Smooth muscle cell (in vitro differentiated cells): ENCODE results near the gene MUC15. TPM values are rescaled to one million over a fixed set of nuclear protein-coding genes. Genes with fewer than 3 reads are reported as not detected.

Experiments
- DNase-seq: peaks from one replicate; lab custom pipeline; 2025; ENCODE audit not compliant: unreplicated experiment; lab: John Stamatoyannopoulos, UW
- H2AFZ ChIP-seq: fragments of 200-600 bp; sonication (generic); 2 replicates; pipeline ENCODE4 v1.6.0; 2016; ENCODE audit warnings: antibody characterized with exemption, low read depth, mild to moderate bottlenecking
- H3F3A ChIP-seq: fragments of 200-600 bp; sonication (generic); 2 replicates; pipeline ENCODE4 v1.6.0; 2017; ENCODE audit warnings: antibody characterized with exemption, low read depth
- H3K27ac ChIP-seq: fragments of 200-600 bp; sonication (generic); 2 replicates; pipeline ENCODE4 v1.5.1; 2016; ENCODE audit warnings: low read depth, mild to moderate bottlenecking
- H3K27me3 ChIP-seq: fragments of 200-600 bp; sonication (generic); 2 replicates; pipeline ENCODE4 v1.6.1; 2016; ENCODE audit warnings: low read depth, mild to moderate bottlenecking
- H3K36me3 ChIP-seq: fragments of 200-600 bp; sonication (generic); 2 replicates; pipeline ENCODE4 v1.5.1; 2016; ENCODE audit warnings: low read depth
- H3K4me1 ChIP-seq: fragments of 200-600 bp; sonication (generic); 2 replicates; pipeline ENCODE4 v1.5.1; 2016; ENCODE audit warnings: low read depth
- H3K4me2 ChIP-seq: fragments of 200-600 bp; sonication (generic); 2 replicates; pipeline ENCODE4 v1.6.0; 2016; ENCODE audit warnings: mild to moderate bottlenecking
- H3K4me3 ChIP-seq: fragments of 200-600 bp; sonication (generic); 2 replicates; pipeline ENCODE4 v1.5.1; 2016; ENCODE audit warnings: mild to moderate bottlenecking
- H3K79me2 ChIP-seq: fragments of 200-600 bp; sonication (generic); 2 replicates; pipeline ENCODE4 v1.6.0; 2016; ENCODE audit warnings: low read depth, mild to moderate bottlenecking
- H3K9ac ChIP-seq: fragments of 200-600 bp; sonication (generic); 2 replicates; pipeline ENCODE4 v1.6.0; 2016; ENCODE audit warnings: low read depth
- H3K9me3 ChIP-seq: fragments of 200-600 bp; sonication (generic); replicated peaks from 2 replicates; pipeline ENCODE4 v1.5.1; 2016; ENCODE audit warnings: low read depth
- H4K20me1 ChIP-seq: fragments of 200-600 bp; sonication (generic); 2 replicates; pipeline ENCODE4 v1.6.0; 2016; ENCODE audit warnings: low read depth
- WGBS: methylation state at CpG from one replicate; pipeline ENCODE4 v1.1.7; 2016; ENCODE audit warnings: low lambda C conversion rate; 5-methylcytosine and 5-hydroxymethylcytosine counted together
- polyA plus RNA-seq: library from polyadenylated mRNA; unstranded; fragments of >200 nt; fragmentation: Nextera tagmentation; extraction: Ambion mirVana; gene quantifications from 2 replicates; pipeline ENCODE4 v1.2.1, GENCODE V29; 2016
- total RNA-seq: library from RNA; depleted of rRNA; stranded (reverse); fragments of >200 nt; gene quantifications from 2 replicates; pipeline ENCODE4 v1.2.3, GENCODE V29; 2014
- TF ChIP-seq, protein P1 (sequence below): fragments of 200-600 bp; sonication (generic); IDR thresholded peaks from 2 replicates; pipeline ENCODE4 v1.5.1; 2017; ENCODE audit warnings: borderline replicate concordance, mild to moderate bottlenecking, antibody characterized with exemption; ENCODE audit not compliant: insufficient read depth, poor library complexity, severe bottlenecking

MUC15 gene, protein sequence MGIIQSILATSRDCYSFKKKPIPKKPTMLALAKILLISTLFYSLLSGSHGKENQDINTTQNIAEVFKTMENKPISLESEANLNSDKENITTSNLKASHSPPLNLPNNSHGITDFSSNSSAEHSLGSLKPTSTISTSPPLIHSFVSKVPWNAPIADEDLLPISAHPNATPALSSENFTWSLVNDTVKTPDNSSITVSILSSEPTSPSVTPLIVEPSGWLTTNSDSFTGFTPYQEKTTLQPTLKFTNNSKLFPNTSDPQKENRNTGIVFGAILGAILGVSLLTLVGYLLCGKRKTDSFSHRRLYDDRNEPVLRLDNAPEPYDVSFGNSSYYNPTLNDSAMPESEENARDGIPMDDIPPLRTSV
- total RNA-seq: 3.2 and 3.5 TPM in 2 replicates
- polyA plus RNA-seq: 0.26 TPM in 1 of 2 replicates, not detected in the other

DNA sequence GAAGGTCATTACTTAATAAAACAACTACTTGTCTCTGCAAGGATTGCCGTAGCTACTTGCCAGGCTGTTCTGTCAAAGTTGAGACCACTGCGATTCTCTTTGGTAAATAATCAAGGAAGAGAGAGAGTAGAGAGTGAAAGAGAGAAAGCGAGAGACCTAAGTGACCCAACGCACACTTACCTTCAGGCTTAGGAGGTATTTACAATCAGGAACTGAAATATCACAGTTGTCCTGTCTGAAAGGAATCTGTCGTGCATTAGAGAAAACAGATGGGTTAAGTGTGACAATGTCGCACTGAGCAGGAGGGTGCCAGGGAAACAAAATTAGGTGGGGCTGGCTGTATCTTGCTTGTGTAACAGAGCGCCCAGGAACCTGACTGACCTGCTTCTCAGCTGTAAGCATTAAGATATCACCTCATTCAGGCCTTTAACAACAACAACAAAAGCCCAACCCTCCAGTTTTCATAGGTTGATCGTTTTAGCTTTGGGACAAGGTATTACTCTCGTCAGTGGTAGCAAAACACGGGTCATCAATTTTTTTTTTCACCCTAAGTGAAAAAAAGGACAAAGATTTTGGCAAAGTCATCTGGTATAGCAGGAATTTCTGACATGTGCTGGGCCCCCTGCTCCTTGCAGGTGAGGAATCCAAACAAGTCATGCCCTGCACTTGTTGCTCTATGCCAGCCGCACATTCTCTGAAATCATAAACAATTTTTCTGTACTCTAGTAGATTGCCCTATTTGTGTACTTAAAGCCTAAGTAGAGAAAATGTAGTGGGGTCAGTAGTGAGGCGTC lies at the start of gene MUC15:
MUC15 (minus strand) TSS at position 403 of the 794 bp plus-strand sequence. CDS start 5,169 bp downstream, outside the sequence.
- H2AFZ ChIP-seq: no peak within 1 kb of the TSS
- no peaks in the 10 kb centered on the region for H4K20me1 ChIP-seq
- no peaks in the 10 kb centered on the region for H3K79me2 ChIP-seq
- no peak within 1 kb of the TSS for H3K27ac ChIP-seq
- 64% methylated on average over 12 of the region's 12 CpGs for WGBS
- H3K4me1 ChIP-seq: no peaks in the 10 kb centered on the region
- no peak within 1 kb of the TSS for H3K4me2 ChIP-seq
- H3K9ac ChIP-seq: no peak within 1 kb of the TSS
- TF ChIP-seq, protein P1, sequence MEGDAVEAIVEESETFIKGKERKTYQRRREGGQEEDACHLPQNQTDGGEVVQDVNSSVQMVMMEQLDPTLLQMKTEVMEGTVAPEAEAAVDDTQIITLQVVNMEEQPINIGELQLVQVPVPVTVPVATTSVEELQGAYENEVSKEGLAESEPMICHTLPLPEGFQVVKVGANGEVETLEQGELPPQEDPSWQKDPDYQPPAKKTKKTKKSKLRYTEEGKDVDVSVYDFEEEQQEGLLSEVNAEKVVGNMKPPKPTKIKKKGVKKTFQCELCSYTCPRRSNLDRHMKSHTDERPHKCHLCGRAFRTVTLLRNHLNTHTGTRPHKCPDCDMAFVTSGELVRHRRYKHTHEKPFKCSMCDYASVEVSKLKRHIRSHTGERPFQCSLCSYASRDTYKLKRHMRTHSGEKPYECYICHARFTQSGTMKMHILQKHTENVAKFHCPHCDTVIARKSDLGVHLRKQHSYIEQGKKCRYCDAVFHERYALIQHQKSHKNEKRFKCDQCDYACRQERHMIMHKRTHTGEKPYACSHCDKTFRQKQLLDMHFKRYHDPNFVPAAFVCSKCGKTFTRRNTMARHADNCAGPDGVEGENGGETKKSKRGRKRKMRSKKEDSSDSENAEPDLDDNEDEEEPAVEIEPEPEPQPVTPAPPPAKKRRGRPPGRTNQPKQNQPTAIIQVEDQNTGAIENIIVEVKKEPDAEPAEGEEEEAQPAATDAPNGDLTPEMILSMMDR: no peak
- no peaks in the 10 kb centered on the region for H3K36me3 ChIP-seq
- H3K27me3 ChIP-seq: no peaks in the 10 kb centered on the region
- DNase-seq: no peak
- H3F3A ChIP-seq: no peaks in the 10 kb centered on the region
- no peak within 1 kb of the TSS for H3K4me3 ChIP-seq
- no peaks in the 10 kb centered on the region for H3K9me3 ChIP-seq

DNA sequence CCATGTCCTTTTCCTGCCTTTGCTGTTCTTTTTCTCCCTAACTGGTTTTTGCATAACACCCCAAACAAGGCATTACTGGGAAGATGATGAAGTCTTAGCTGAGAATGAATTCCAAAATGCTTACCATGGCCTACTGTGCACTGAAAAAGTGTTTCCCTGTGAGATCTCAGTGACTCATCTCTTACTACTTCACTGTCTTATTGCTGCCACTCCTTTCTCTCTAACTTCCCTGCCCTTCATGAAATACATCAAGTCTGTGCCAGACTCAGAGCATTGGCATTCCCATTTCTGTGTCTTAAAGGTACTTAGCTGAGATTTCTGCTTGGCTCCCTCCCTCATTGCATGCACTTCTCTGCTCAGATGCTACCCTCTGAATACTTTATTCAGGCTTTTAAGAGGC lies 49.1 kb upstream of the MUC15 start:
- Histone ChIP-seq H3K79me2 (no peaks in the 10 kb centered on the region), H3K4me3 (no peak overlapping the region), H3K27ac (peak overlapping the region; percentile 87), H3K36me3 (no peaks in the 10 kb centered on the region), H2AFZ (no peak overlapping the region), H3K9ac (no peak overlapping the region), H3K27me3 (no peaks in the 10 kb centered on the region), H3K9me3 (no peaks in the 10 kb centered on the region), H3F3A (no peaks in the 10 kb centered on the region), H3K4me1 (no peaks in the 10 kb centered on the region), H4K20me1 (no peaks in the 10 kb centered on the region), H3K4me2 (no peak overlapping the region)
- TF ChIP-seq, protein P1: no peak
- no peak for DNase-seq

DNA sequence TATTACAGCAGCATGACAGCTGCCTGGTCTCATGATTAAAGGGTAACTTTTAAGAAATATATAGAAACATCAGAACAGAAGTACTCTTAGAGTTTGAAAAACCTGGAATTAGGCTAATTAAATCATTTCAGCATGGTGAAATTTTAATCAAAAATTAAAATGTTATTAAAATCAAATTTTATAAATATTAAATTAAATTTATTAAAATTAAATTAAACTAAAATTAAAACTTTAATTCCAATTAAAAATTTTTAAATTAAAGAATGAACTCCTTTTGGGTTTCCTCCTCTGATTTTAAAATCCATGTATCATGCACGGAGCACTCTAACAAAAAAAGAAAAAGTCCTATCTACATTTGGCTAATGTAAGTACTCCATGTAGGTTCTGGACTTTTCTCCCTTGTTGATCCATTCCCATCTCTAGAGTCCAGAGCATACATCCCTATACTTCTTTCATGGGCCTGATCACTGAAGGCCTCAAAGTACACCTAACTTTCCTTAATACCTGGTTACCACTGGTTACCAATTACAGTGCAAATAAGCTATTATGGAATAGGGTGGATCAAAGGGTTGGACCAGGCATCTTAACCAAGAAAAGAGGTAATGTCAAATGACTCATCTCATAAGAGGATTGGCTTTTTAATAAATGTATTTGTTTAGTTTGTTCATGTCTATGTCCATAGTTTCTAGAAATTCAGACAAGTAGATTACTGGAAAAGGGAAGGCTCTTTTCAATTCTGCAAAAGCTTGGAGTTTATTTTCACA lies 48.4 kb upstream of the MUC15 start:
- no peak overlapping the region for H3K4me3 ChIP-seq
- no peaks in the 10 kb centered on the region for H3K36me3 ChIP-seq
- no peaks in the 10 kb centered on the region for H3F3A ChIP-seq
- TF ChIP-seq, protein P1: no peak
- H3K4me2 ChIP-seq: no peak overlapping the region
- WGBS: 100% methylated on average over 1 of the region's 1 CpG
- H4K20me1 ChIP-seq: no peaks in the 10 kb centered on the region
- H3K9ac ChIP-seq: no peak overlapping the region
- H3K27me3 ChIP-seq: no peaks in the 10 kb centered on the region
- peak overlapping the region; percentile 87 for H3K27ac ChIP-seq
- DNase-seq: no peak
- no peaks in the 10 kb centered on the region for H3K79me2 ChIP-seq
- H3K9me3 ChIP-seq: no peaks in the 10 kb centered on the region
- H3K4me1 ChIP-seq: no peaks in the 10 kb centered on the region
- H2AFZ ChIP-seq: no peak overlapping the region
